LNCAP (cell line): ENCODE measurements around the gene TMEM273.

Experiments used
- CTCF ChIP-seq: fragments of 450-650 bp; IDR thresholded peaks from 2 replicates; pipeline ENCODE4 v1.5.1; 2017; ENCODE audit warnings: mild to moderate bottlenecking

The TMEM273 gene

DNA sequence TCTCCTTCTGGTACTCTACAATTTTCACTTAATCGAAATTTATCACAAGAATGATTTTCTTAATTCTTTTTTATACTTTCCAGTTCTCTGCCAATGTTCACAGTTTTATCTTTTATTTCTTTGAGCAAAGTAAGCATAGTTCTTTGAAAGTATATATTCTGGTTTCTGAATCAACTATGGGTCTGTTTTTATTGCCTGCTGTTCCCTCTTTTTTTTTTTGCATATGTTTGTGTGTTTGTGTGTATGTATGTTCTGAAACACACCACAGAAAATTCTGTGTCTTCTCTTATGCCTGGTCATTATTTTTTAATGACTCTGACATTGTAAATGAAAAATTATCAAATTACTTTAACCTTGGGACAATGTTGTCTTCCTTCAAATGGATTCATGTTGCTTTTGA lies 15.9 kb upstream of the TMEM273 start:
- no peak for TF ChIP-seq CTCF

DNA sequence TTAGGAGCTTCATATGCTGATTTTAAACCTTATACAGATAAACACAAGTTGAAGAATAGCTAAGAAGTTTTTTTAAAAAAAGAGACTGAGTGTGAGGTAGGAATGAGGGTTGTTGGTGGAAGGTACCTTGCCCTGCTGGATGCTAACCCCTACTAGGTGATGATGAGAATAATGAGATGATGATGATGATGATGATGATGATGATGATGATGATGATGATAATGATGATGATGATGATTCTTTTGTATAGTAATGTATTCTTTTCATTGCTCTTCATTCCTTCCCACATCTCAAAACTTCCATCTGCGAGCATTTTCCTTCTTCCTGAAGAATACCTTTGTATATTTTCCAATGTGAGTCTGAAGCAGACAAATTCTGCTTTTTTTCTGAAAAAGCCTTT lies 14.1 kb upstream of the TMEM273 start:
- no peak for TF ChIP-seq CTCF

DNA sequence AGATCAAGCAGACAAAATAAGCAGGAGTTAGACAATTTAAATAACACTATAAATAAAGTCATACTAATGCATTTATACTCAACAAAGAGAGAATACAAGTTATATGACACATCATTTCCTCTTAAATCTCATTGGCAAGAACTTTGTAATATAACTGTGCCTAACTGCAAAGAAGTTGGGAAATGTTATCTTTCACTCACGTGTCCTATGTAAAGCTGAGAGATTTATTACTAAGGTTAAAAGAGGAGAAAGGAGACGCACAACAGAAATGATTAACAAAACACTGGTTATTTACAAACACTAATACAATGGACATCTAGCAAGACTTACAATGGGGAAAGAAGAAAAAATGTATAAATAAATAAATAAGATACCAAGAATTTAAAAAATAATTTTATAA lies 12.7 kb upstream of the TMEM273 start:
- TF ChIP-seq CTCF: no peak

DNA sequence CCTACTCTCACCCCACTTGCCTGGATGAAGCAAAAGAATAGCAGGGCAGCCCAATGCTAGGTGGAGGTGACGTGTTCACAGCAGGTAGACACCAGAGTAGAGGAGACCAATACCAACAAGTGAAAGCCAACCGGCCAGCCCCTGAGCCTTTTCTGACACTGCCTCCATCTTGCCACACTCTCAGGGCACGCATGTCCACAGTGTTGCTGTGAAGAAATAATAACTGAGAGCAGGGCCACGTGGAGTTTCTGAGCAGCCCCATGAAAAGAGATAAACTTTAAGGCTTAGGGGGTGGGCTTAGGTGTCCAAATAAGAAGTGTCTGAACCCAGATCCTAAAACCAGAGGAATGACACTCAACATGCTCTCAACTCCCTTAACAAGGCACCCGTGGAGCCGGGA lies 9.0 kb upstream of the TMEM273 start:
- no peak for TF ChIP-seq CTCF

DNA sequence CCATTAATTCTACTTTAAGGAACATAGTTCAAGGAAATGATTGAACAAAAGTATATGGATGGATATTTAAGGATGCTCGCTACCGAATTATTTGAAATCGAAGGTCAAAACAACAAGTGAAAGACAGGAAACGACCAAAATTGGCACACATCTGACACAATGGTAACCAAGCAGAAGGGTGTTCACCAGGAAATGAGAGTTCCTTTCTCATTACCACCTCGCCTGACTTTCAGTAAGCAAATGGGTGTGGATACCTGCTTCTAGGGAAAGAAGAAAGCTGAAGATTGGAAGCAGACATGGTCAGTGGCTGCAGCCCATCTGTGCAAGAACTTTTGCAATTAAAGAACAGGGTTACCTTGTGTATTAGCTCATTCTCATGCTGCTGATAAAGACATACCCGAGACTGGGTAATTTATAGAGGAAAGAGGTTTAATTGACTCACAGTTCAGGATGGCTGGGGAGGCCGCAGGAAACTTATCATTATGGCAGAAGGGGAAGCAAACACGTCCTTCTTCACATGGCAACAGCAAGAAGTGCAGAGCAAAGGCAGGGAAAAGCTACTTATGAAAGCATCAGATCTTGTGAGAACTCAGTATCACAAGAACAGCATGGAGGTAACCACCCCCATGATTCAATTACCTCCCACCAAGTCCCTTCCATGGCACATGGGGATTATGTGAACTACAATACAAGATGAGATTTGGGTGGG lies 6.2 kb upstream of the TMEM273 start:
- no peak for TF ChIP-seq CTCF

DNA sequence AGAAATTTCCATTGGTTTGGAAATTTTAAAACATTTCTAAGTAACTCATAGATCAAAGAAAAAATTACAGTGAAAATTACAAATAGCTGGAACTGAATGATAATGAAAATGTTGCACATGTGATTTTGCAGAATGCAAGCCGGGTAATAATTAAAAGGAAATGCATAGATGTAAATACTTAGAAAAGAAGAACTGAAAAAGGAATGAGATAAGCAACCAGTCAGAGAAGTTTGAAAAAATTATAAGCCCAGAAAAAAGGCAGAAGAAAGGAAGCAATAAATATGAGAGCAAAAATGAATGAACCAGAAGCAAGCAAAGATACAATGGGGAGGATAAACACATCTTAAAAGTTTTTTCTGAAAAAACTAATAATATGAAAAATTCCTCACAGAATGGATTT lies 3.2 kb upstream of the TMEM273 start:
- TF ChIP-seq CTCF: no peak

DNA sequence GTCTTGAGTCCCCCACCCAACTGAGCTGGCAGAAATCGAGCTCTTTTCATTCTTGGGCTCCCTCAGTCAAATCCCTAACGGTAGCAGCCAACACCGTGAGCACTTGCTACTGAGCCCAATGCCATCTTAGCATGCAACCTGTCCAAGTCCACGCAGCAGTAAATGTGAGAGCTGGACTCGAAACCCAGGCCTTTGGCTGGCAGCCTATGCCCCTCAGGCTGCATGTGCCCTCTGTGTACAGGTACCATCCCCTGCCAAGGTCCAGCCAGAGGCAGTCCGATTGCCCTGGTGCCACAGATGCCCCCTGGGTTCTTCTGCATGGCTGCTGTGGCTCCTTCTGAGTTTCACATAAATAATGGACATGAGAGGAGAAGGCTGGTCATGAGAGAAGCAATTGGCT lies 1.2 kb upstream of the TMEM273 start:
- no peak for TF ChIP-seq CTCF

DNA sequence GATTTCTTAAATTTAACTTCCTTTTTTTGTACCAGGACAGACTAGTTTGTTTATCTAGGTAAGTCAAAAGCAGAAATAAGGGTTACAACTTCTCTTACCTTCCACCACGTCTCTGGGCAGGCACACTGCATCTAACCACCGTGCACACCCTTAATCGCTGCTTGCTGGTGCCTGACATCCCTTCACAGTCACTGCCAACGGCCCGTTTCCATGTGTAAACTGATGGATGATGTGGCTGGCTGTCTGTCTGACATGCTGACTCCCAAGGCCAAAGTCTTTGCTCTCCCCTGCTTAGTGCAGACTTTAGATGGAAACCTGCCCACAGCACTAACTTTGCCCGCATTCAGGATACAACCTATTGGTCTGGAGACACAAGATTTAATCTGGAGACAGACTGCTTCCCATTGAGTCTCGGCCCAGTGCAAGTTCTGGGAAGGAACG lies 1.1 kb downstream of the TMEM273 start:
- no peak for TF ChIP-seq CTCF
